Hematopoietic multipotent progenitor cell treated with erythropoietin and hydrocortisone succinate and interleukin-3 and kit ligand, for 4 days (in vitro differentiated cells): ENCODE data around the gene NKAIN4.
A peak's percentile ranks its signal among the peaks of the same experiment; 100 is the strongest.
"Not testable (repeated sequence)": the region's sequence is repeated elsewhere in the genome, so short reads cannot be mapped to it uniquely, and the experiment has no call there.

Experiments
- DNase-seq: peaks from one replicate; pipeline ENCODE4 v3.0.0-alpha.2; 2015

Gene NKAIN4

DNA sequence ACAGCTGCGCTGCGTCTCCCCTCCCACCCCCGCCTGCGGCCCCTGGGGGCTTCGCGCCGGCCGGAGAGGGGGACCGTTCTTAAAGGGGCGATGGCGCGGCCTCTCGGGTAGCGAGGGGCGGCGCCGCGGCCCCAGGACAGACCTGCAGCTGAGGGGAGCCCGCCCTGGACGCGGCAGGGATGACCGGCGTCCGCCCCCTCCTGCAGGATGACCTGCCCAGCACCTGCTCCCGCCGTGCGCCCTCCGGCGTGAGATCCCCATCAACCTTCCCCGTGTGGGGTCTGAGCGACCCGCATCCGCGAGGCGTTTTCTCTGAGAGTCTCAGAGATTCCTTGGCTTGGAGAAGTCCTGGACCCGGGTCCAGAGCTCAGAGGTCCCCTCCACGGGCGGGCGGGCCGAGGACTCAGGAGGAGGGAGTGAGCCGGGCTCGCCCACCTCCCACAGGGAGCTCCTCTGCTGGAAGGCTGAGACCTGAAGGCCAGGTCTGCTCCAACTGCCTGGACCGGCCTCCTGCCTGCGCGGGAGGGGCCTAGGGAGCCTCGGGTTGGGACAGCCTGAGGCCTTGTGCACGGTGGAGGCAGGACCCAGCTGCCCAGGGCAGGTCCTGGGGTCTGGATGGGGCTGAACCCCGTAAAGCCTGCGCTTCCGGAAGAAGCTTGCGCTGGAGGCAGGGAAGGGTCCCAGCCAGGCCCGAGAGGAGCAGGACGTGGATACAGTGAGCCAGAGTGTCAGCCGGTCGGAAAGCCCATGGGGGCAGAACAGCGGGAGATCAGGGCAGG, 532 bp upstream of the NKAIN4 start:
- no peak for DNase-seq

DNA sequence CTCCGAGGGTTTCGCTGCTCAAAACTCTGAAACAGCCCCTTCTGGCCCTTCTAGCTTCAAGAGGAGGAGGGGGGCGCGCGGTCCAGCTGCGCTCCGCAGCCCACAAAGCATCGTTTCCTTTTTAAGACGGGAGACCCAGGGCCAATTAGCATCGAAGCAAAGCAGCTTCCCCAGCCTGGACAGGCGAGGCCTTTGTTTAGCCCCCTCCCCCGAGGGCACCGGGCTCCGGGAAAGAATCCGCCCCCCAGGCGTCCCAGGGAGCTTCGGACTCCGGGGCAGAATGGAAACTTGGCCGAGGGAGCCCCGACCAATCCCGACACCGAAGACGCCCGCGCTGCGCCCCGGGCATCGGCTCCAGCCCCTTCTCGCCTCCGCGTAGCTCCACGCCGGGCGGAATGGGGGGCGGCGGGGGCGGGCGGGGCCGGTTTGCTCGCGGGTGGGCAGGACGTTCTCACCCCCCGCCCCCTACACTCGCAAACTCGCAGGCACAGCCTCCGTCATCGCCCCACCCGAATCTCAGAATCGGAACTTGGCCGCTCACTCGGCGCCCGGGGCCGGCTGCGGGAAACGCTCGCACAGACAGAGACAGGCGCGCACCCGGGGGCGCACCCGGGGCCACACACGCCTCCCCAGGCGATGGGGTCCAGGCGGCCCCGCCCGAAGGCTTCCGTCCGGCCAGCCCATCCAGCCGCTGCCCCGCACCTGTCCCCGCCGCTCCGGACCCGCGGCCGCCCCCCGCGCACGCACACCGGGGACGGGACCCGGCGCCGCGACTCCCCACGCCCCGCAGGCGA, 628 bp downstream of the NKAIN4 start:
- no peak for DNase-seq

GRCh38 chr20:63253065-63253437, 1.2 kb downstream of the NKAIN4 start:
- no peak for DNase-seq

GRCh38 chr20:63252284-63252711, 2.0 kb downstream of the NKAIN4 start:
- no peak for DNase-seq

DNA sequence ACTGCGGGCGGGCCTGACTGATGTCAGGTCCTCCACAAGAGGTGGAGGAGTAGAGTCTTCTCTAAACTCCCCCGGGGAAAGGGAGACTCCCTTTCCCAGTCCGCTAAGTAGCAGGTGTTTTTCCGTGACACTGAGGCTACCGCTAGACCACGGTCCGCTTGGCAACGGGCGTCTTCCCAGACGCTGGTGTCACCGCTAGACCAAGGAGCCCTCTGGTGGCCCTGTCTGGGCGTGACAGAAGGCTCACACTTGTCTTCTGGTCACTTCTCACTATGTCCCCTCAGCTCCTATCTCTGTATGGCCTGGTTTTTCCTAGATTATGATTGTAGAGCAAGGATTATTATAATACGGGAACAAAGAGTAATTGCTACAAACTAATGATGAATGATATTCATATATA, 2.9 kb downstream of the NKAIN4 start:
- DNase-seq, result not testable (repeated sequence)

GRCh38 chr20:63249891-63250290, 4.4 kb downstream of the NKAIN4 start:
- no peak for DNase-seq

DNA sequence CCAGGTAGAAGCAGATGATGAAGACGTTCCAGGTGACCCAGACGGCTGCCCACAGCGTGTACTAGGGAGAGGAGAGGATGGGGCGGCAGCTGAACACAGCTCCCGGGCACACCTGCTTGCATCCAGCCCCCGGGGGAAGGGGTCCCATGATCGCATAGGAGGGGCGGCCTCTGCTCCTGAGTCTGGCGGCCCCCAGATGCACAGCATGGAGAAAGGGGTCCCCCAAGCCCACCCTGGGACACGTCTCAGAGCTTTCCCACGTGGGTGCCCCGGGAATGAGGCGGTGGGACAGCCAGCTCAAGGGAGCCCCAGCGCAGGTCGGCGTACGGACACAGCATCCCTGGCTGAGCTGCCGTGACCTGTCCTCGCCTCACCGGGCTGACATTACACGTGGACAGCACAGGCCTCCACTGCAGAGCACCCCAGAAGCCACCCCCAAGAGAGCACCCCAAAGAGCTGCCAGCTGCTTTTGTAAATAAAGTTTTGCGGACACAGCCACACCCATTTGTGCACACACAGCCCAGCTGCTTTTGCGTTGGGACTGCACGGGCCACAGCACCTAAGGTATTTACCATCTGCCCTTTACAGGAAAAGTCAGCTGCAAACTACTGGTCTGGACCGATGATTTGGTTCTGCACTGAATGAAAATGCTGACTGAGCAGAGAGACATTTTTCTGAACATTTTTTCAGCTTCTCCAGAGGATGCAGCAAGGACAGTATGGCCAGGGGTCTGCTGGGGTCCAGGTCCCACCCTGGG, 5.2 kb downstream of the NKAIN4 start:
- no peak for DNase-seq

DNA sequence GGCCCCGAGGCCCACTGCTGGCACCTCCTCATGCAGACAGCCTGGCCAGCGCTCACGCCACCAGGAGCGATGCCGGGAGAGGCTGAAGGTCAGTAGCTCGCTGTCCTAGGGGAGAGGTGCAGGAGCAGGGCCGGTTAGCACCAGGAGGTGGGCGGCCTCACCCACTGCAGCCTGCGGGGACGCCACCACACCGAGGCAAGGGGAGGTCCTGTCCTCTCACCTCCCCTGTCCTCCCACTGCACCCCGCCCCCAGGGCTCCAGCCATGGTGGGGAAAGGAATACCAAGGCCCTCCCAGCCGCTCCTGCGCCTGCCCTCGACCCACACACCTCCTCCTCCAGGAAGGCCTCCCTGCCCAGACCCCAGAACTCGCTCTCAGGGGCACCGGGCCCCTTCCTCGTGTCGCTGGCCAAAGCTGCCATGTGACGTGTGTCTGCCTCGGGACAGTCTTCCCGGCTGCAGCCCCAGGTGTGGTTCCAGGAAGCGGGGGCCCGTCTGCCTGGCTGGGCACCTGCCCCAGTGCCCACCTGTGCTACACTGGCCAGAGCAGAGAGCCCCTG, 6.5 kb downstream of the NKAIN4 start:
- no peak for DNase-seq

- no peak for DNase-seq
Measured at GRCh38 chr20:63246490-63247288, 7.6 kb downstream of the NKAIN4 start.

GRCh38 chr20:63244468-63244867, 9.8 kb downstream of the NKAIN4 start:
- no peak for DNase-seq

GRCh38 chr20:63243604-63244247, 10.5 kb downstream of the NKAIN4 start:
- no peak for DNase-seq

DNA sequence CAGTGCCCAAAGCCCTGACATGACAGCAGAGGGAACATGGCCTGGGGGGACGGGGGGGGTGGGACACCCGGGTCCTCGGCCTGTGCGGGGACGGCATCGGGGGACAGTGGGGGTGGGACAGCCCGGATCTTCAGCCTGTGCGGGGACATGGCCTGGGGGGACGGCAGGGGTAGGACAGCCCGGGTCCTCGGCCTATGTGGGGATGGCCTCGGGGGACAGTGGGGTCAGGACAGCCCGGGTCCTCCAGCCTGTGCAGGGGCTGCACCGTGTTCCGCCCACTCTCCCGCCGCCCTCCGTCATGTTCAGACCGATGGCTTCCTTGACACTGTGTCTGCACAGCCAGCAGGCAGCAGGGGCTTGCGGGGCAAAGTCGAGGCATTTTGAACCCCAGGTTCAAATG, 11.5 kb downstream of the NKAIN4 start:
- no peak for DNase-seq

- DNase-seq, result no peak
Measured at GRCh38 chr20:63241272-63241671, 13.0 kb downstream of the NKAIN4 start.

GRCh38 chr20:63240004-63240403, 14.3 kb downstream of the NKAIN4 start:
- no peak for DNase-seq

DNA sequence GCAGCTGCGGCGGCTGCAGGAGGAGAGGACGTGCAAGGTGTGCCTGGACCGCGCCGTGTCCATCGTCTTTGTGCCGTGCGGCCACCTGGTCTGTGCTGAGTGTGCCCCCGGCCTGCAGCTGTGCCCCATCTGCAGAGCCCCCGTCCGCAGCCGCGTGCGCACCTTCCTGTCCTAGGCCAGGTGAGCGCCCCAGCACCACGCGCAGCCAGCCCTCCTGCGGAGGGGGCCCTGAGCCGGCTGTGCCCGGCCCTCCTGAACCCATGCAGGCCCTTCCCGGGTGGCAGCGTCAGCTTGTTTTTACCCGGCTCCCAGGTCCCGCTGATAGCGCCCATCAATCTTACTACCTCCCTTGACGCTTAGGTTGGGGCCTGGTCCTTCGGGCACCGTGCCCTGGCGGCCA, 14.8 kb downstream of the NKAIN4 start:
- DNase-seq, result no peak

DNA sequence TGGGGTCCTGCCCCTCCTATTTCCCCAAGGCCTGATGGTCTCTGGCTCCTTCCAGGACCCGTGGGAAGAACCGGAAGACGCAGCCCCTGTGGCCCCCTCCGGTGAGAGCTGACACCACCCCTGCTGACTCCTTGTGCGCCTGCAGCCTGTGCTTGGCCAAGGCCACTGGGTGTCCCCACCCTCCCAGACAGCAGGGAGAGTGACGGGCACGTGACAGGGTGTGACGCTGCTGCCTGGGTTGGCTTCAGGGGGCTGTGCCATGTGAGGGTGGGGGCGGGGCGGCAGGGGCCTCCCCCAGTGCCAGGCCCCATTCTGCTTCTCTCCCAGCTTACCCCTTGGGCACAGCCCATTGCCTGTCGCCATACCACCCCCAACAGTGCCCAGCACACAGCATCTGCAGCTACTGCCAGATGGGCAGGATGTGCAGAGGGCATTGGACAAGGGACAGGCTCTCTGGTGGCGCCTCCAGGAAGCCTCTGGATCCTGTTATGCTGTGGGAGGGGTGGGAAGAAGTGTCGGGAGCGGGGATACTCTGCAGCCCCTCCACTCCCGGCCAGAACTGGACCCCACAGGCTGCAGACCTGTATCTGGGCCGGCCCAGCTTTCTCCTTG, 15.6 kb downstream of the NKAIN4 start:
- peak; percentile 37 for DNase-seq

- DNase-seq, result no peak
Measured at GRCh38 chr20:63238031-63238430, 16.2 kb downstream of the NKAIN4 start.

GRCh38 chr20:63236116-63236837, 18.0 kb downstream of the NKAIN4 start:
- no peak for DNase-seq

DNA sequence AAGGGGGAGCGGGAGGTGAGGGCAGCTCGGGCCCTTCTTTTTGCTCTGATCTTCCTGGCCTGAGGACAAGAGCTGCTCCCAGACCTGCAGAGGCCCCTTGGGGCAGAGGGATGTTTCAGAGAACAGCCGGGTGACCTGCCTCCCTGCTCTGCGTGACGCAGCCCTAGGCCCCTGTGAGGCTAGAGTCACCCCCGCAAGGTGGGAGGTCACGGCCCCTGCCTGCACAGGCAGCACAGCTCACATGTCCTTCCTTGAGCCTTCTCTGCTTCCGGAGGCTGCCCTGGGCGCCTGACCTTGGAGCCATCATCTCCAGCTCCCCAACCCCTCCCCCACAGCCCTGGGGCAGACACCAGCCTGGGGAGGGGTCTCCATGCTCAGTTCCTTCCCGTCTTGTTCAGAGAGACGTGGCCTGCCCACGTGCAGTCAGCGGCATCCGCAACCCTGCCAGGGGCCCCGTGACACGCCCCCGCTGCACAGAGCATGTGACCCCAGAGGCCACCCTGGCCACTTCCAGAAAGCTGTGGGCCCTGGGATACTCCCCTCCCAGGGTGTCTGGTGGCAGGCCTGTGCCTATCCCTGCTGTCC, 18.8 kb downstream of the NKAIN4 start, which contains the start of gene BIRC7:
Gene BIRC7 (plus strand): TSS at position 507 of the 585 bp plus-strand sequence. CDS start 192 bp downstream, outside the sequence.
- no peak for DNase-seq
